IPS DF 4.7 (cell line): ENCODE results near the gene PARG.
"Not testable (repeated sequence)": the region's sequence is repeated elsewhere in the genome, so short reads cannot be mapped to it uniquely, and the experiment has no call there.

Source experiments
- DNase-seq: peaks from one replicate; pipeline ENCODE4 v3.0.0-alpha.2; 2013; ENCODE audit warnings: low spot score; ENCODE audit errors: extremely low read depth

Gene PARG

GRCh38 chr10:49941447-49942338 is at the start of gene PARG, which contains the start of gene TIMM23B:
PARG (minus strand) TSS chr10:49942027; CDS start chr10:49941725, 302 bp downstream.
TIMM23B (plus strand) TSS chr10:49942053; CDS start chr10:49942195, 142 bp downstream.
- not testable (repeated sequence) for DNase-seq

GRCh38 chr10:49988376-49988775 is 46.5 kb upstream of the PARG start, which contains the start of gene AGAP6:
AGAP6 (plus strand) TSS chr10:49988406; CDS start chr10:49988716, 310 bp downstream.
- DNase-seq = not testable (repeated sequence)

- not testable (repeated sequence) for DNase-seq
These were observed 45.4 kb upstream of the PARG start for GRCh38 chr10:49987207-49987606.

GRCh38 chr10:49977756-49978155 is 35.9 kb upstream of the PARG start:
- DNase-seq = not testable (repeated sequence)

GRCh38 chr10:49972094-49972493 is 30.3 kb upstream of the PARG start:
- DNase-seq = not testable (repeated sequence)

- not testable (repeated sequence) for DNase-seq
These were observed 29.6 kb upstream of the PARG start for GRCh38 chr10:49971466-49971865.

- DNase-seq = not testable (repeated sequence)
These were observed 28.6 kb upstream of the PARG start for GRCh38 chr10:49970331-49970857.

- DNase-seq = not testable (repeated sequence)
These were observed 11.3 kb upstream of the PARG start for GRCh38 chr10:49953122-49953521.

- not testable (repeated sequence) for DNase-seq
These were observed 10.2 kb upstream of the PARG start for GRCh38 chr10:49952006-49952405.

- not testable (repeated sequence) for DNase-seq
These were observed 6.9 kb upstream of the PARG start for GRCh38 chr10:49948737-49949136.

- not testable (repeated sequence) for DNase-seq
These were observed 6.3 kb upstream of the PARG start for GRCh38 chr10:49948142-49948541.

- DNase-seq = not testable (repeated sequence)
These were observed 1.8 kb upstream of the PARG start for GRCh38 chr10:49943607-49944006.

GRCh38 chr10:49942339-49942705 is 495 bp upstream of the PARG start:
- DNase-seq = not testable (repeated sequence)

GRCh38 chr10:49931959-49932728 is 9.7 kb downstream of the PARG start:
- not testable (repeated sequence) for DNase-seq

- DNase-seq = not testable (repeated sequence)
These were observed 10.6 kb downstream of the PARG start for GRCh38 chr10:49931276-49931675.

GRCh38 chr10:49923572-49923971 is 18.3 kb downstream of the PARG start:
- DNase-seq = not testable (repeated sequence)

GRCh38 chr10:49922041-49922440 is 19.8 kb downstream of the PARG start:
- DNase-seq = not testable (repeated sequence)

- DNase-seq = not testable (repeated sequence)
These were observed 23.9 kb downstream of the PARG start for GRCh38 chr10:49917927-49918326.

- DNase-seq = not testable (repeated sequence)
These were observed 25.4 kb downstream of the PARG start for GRCh38 chr10:49916451-49916850.

- DNase-seq = not testable (repeated sequence)
These were observed 31.5 kb downstream of the PARG start for GRCh38 chr10:49910295-49910694.

GRCh38 chr10:49908290-49909080 is 33.3 kb downstream of the PARG start:
- DNase-seq = not testable (repeated sequence)
